ENCODE data around the gene ATXN1.
A peak's percentile ranks its signal among the peaks of the same experiment; 100 is the strongest.

The ATXN1 gene

DNA sequence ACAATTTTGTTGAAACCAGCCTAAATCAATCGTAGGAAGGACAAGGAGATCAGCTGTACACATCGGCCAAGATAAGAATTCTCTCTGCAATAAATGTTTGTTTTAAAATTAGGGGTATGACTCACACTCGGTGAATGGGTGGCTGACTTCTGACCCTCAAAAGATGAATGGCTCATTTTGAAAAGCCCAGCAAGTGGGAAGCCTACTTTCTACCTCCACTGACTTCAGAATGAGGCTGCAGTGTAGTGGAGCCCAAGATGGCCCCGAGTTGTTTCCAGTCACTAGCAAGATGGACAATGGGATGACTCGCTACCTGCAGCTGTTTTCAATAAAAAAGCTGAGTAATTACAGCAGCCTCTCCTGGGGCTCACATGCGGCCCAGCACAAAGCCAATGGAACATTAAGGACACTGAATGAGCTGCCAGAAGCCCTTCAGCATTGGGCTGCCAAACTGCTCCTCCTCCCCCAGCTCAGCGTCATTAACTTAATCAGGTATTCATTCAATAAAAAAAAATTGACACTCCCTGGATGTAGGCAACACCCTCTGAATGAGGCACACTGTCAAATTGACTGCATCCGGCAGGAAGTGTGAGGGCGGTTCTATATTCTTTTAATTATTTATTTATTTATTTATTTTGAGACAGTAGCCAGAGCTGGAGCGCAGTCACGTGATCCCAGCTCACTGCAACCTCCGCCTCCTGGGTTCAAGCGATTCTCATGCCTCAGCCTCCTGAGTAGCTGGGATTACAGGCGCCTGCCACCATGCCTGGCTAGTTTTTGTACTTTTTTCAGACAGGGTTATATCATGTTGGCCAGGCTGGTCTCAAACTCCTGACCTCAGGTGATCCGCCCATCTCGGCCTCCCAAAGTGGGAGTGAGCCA is 415.6 kb downstream of the ATXN1 start:
- DNase-seq, result no peak

GRCh38 chr6:16344756-16345155 is 416.5 kb downstream of the ATXN1 start:
- DNase-seq, result no peak

DNA sequence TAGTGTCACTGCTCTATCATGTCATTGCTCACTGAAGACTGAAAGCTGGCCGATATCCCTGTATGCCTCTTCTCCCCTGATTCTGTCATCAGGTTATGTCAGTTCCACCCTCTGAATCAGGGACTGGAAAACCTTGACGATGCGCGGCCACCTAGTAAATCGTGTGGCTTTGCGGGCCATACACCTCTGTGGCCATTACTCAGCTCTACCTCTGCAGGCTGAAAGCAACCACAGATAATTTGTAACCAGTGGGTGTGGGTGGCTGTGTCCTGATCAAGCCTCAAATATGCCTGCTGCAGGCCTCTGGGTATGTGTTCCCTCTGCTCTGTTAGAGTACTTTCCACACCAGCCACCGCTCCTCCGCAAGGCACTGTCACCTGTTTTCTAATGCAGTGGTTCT is 417.7 kb downstream of the ATXN1 start:
- DNase-seq, result no peak

- no peak for DNase-seq
Observed at GRCh38 chr6:16339265-16339587, 422.0 kb downstream of the ATXN1 start.

- DNase-seq, result no peak
Observed at GRCh38 chr6:16338577-16339264, 422.5 kb downstream of the ATXN1 start.

DNA sequence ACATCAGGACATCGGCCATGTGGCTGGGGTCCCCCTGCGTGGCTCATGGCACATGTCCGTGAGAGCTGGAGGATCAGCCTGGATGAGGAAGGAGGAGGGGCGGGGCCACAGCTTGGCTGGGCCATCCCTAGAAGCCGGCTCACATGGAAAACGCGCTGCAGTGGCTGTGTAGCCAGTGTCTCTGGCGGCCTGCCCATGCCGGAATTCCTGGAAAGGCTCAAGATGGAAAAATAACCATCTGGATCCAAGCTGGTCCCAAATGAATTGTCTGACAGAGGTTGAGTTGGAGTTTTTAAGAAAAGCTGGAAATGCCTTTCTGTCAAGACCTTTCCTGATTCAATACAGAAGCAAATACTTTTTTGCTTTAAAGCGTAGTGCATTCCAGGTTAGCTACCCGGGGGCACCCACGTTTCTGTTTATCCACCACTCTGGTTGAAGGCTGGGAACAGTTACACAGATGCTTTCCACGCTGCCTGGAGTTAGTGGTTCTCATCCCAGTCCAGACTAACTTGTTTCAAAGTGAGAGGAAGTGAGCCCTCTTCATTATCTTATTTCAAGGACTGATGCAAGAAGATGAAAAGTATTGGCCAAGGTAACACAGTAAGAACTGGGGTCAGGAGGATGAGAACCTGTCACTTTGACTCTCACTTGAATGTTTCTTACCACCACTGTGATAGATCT is 423.8 kb downstream of the ATXN1 start:
- no peak for DNase-seq

GRCh38 chr6:16336911-16337294 is 424.4 kb downstream of the ATXN1 start:
- DNase-seq, result no peak

GRCh38 chr6:16336056-16336818 is 425.0 kb downstream of the ATXN1 start:
- DNase-seq, result no peak

- no peak for DNase-seq
Observed at GRCh38 chr6:16335176-16335575, 426.1 kb downstream of the ATXN1 start.

DNA sequence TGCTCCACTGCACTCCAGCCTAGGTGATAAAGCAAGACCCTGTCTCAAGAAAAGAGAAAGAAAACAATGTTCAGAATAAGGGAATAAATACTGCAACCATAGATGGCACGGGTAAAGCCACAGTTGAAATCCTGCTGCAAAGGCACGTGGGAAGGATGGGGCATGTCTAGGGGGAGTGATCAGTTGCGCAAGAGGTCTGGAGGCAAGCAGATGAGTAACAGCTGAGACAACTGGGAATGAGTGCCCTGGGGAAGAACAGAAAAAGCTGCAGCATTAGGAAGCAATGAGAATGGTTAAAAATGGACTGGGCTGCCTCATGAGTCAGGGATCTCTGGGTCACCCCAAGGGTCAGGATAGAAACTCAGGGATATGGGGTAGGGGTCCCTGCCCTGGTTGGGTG is 426.6 kb downstream of the ATXN1 start:
- DNase-seq, result no peak

DNA sequence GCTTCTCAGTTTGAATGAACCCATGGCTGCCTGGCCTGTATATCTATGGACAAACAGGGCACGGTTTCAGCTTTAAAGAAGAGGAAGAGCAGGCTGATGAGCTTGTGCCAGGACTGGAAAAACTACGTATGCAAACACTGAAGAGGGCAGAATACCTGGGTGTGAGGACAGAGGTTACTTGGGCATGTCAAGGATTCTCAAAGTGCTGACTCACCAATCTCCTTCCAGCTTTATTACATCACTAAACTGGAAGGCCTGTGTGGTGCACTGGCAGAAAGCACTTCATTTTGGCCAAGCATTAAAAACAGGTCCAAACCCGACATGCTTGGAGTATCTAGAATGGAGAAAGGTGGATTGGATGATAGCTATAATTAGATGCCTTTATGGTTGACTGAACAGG is 427.7 kb downstream of the ATXN1 start:
- no peak for DNase-seq

DNA sequence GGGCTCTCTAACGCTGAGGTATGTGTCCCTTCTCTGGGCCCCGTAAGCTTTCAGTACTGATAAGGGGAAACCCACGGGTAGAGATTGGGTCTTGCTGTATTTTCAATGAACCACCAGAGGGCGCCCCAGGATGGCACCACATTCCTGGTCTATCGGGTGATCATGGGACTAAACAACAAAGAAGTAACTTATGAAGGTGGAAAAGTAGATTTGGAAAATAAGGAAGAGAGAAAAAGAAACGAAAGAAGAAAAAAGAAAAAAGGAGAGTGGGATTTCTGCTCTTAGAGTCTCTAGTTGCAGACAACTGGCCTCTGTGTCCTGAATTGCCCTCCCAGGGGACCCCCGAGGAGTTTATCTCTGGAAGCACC is 429.1 kb downstream of the ATXN1 start:
- DNase-seq, result peak; percentile 76

DNA sequence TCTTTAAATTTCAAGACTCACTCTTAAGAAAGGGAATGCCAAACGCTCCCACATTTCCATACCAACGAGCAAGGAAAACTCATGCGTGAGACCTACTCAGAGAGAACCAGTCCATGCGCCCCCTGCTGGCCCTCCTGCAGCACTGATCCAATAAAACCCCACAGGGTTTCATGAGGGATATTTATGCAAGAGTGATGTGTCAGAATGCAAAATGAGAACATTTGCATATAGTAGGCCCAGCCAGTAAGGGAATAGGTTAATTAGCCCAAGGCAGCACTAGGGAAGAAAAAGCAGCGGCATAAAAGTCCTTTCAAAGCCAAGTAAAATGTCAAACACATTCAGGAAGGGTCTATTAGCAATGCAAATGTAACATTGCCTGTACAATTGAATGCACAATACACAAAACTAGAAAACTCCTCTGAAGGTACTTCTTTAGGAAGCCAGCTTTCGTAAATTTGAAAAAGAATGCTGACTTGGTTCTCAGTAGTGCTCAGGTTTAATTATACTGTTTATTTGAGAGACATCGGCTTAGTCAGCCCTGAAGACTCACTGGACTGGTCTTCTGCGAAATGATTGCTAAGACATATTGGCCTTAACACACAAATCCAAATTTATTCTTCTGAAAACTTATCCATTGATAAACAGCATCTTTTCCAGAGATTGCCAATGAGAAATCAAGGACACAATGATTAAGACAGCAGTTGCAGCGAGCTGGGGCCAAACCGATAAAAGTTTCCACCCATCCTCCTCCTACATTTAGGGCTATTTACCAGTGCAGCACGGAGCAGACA is 429.7 kb downstream of the ATXN1 start:
- peak; percentile 56 for DNase-seq

DNA sequence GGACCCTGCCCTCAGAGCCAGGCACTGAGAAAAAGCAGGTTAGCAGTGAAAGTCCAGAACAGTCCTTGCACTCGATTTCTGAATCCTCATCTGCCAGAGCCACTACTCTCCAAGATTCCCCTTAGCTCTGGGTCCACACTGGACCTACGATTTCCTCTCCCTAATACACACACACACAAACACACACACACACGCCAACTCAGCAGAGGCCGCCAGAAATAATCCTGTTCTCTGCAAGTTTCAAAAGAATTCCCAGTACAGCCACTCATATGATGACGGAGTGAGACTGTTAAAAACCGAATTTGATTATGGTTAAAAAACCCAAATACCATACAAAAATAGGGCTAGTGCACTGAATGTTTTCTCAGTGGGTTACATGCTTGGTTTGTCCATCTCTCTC is 432.0 kb downstream of the ATXN1 start:
- no peak for DNase-seq

- no peak for DNase-seq
Observed at GRCh38 chr6:16327777-16328325, 433.4 kb downstream of the ATXN1 start.

DNA sequence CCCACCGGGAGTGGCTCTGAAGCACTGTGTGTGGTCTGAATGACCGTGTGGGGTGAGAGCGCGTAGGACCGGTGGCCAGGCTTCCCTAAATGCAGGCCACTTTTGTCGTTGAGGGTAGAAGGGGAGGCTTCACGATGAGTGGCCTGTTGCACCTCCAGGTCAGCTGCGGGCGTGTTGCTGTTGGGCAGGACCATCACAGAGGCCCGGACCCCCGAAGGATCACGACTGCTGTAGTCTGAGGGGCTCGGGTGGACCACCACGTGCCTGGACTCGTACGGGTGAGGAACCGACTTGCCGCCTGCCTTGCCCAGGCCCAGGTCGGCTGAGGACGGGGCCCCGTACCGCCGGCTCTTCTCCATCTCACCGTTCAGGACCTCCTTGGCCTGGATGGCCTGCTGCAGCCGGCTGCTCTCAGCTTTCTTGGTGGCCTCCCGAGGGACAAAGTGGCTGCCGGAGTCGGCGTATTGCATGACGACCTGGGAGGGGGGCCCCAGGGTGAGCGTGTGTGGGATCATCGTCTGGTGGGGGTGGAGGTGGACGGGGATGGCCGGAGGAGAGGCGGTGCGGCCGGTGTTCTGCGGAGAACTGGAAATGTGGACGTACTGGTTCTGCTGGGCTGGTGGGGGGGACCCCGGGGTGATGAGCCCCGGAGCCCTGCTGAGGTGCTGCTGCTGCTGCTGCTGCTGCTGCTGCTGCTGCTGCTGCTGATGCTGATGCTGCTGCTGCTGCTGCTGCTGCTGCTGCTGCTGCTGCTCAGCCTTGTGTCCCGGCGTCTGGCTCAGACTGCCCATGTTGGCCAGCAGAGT is 434.1 kb downstream of the ATXN1 start:
- no peak for DNase-seq

DNA sequence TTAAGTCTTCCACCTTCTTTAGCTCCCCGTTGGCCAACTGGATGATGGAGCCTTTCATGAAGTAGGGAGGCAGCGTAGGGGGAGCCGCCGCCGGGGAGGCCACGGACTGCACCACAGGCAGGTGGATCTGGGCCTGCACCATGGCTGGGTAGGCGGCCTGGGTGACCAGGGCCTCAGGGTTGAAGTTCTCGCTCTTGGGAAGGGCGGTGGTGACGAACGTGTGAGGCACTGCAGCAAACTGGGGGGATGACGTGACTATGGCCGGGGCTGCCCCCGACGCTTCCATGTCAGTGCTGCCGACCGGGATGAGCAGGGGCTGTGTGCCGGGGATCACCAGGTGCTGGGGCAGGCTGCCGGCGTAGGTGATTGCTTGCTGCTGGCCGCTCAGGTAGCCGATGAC is 434.7 kb downstream of the ATXN1 start:
- no peak for DNase-seq

DNA sequence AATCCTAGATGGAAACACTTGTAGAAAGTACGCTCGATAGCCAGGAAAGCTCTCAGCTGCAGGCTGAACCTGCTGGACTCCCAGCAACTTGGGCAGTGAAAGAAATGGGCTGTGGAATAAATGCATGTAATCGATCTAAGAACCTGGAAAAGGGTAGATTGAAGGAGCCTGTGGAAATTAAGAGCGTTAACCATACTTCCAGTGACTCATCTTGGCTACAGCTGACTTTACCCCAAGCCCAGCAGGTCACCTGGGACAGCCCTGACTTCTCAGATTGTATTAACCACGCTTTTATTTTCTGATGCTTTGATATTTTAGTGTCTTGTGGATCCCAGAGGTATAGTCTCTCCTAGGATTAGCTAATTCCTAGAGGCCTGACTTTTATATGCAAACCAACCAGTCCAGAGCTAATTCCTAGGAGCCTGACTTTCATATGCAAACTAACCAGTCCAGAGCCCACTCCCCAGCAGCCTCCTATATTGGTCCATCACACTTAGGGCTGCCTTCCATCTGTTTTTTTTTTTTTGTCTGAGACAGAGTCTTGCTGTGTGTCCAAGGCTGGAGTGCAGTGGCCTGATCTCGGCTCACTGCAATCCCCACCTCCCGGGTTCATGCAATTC is 436.5 kb downstream of the ATXN1 start:
- DNase-seq, result no peak

DNA sequence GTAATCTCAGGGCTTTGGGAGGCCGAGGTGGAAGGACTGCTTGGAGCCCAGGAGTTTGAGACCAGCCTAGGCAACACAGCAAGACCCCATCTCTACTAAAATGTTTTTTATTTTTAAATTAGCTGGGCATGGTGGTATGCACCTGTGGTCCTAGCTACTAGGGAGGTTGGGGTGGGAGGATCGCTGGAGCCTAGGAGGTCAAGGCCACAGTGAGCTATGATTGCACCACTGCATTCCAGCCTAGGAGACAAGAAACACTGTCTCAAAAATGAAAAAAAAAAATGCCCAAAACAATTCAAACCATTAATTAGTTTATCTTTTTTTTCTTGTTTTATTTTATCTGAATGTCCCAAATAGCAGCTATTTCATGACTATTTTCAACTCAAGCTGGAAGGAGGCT is 437.1 kb downstream of the ATXN1 start:
- DNase-seq, result no peak

DNA sequence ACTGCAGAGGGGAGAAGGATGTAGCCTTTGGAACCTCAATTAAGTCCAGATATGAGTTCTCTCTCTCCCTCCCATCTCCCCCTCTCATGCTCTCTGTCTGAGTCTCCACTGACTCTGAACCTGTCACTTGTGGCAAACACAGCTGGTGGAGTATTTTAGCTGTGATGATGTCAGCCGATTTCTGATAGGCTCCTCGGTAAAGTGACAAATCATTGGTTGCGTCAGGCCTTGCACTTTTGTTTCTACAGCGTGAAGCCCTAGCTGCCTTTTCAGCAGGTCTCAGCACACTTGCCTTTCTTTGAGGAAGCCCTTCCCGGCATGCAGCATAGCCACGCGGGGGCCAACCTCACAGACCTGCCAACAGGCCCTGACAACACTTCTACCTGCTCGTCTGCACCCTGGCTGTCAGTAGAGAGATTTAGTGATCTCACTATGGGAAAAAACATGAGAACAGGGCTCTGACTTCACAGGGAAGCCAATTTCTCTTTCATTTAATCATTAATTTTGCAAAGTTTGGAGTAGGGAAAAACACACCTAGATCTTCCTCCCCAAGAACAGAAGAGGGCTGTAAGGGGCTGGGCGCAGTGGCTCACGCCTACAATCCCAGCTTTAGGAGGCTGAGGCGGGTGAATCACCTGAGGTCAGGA is 438.5 kb downstream of the ATXN1 start:
- peak; percentile 84 for DNase-seq
